OCI-LY1 (cell line): ENCODE results near the gene TP53I3.

Experiments used
- H2AFZ ChIP-seq: fragments of 200-600 bp; sonication (generic), shearing (Covaris generic); 2 replicates; pipeline ENCODE4 v1.6.0; 2014; ENCODE audit warnings: antibody characterized with exemption, mild to moderate bottlenecking, low read length
- H3F3A ChIP-seq: fragments of 200-600 bp; sonication (generic), shearing (Covaris generic); 2 replicates; pipeline ENCODE4 v1.6.0; 2014; ENCODE audit warnings: mild to moderate bottlenecking, antibody characterized with exemption, low read length, moderate library complexity; ENCODE audit not compliant: insufficient read depth
- H3K27ac ChIP-seq: fragments of 200-600 bp; sonication (generic); 2 replicates; pipeline ENCODE4 v1.5.1; 2014; ENCODE audit warnings: low read length, mixed run types, mild to moderate bottlenecking, low read depth; ENCODE audit not compliant: poor library complexity, severe bottlenecking
- H3K27me3 ChIP-seq: fragments of 200-600 bp; sonication (generic); 2 replicates; pipeline ENCODE4 v1.6.0; 2014; ENCODE audit warnings: antibody characterized with exemption, mild to moderate bottlenecking, low read length, moderate library complexity; ENCODE audit not compliant: insufficient read depth
- H3K36me3 ChIP-seq: fragments of 200-600 bp; sonication (generic); 2 replicates; pipeline ENCODE4 v1.6.1; 2014; ENCODE audit warnings: mild to moderate bottlenecking, antibody characterized with exemption, low read length, moderate library complexity, mixed read lengths; ENCODE audit not compliant: insufficient read depth
- H3K4me1 ChIP-seq: fragments of 200-600 bp; sonication (generic); 2 replicates; pipeline ENCODE4 v1.5.1; 2014; ENCODE audit warnings: mild to moderate bottlenecking, low read length, moderate library complexity; ENCODE audit not compliant: insufficient read depth, severe bottlenecking
- H3K4me2 ChIP-seq: fragments of 200-600 bp; sonication (generic), shearing (Covaris generic); 2 replicates; pipeline ENCODE4 v1.6.1; 2014; ENCODE audit warnings: low read length
- H3K4me3 ChIP-seq: fragments of 200-600 bp; sonication (generic); 2 replicates; pipeline ENCODE4 v1.5.1; 2014; ENCODE audit warnings: low read length, low read depth, mild to moderate bottlenecking, mixed read lengths; ENCODE audit not compliant: poor library complexity, severe bottlenecking
- H3K79me2 ChIP-seq: fragments of 200-600 bp; shearing (Covaris generic); 2 replicates; pipeline ENCODE4 v1.6.1; 2016; ENCODE audit warnings: mixed run types, low read length, mixed read lengths; ENCODE audit not compliant: insufficient read depth
- H3K9ac ChIP-seq: fragments of 200-600 bp; sonication (generic), shearing (Covaris generic); 2 replicates; pipeline ENCODE4 v1.6.1; 2014; ENCODE audit warnings: mild to moderate bottlenecking, low read length, mixed read lengths
- H3K9me2 ChIP-seq: fragments of 200-600 bp; sonication (generic), shearing (Covaris generic); 2 replicates; pipeline ENCODE4 v1.6.1; 2014; ENCODE audit warnings: low read depth, mild to moderate bottlenecking, low read length, mixed read lengths
- H3K9me3 ChIP-seq: fragments of 200-600 bp; shearing (Covaris generic); 2 replicates; pipeline ENCODE4 v1.6.1; 2014; ENCODE audit warnings: low read length, mixed read lengths
- H4K20me1 ChIP-seq: fragments of 200-600 bp; sonication (generic), shearing (Covaris generic); 2 replicates; pipeline ENCODE4 v1.6.0; 2016; ENCODE audit warnings: mild to moderate bottlenecking, low read length; ENCODE audit not compliant: insufficient read depth
- EZH2 ChIP-seq: fragments of 200-600 bp; sonication (generic), shearing (Covaris generic); IDR thresholded peaks from 2 replicates; pipeline ENCODE4 v1.8.0; 2017; ENCODE audit warnings: borderline replicate concordance, mixed run types, mild to moderate bottlenecking, antibody characterized with exemption, low read length, moderate library complexity, mixed read lengths
- TF ChIP-seq, protein P1 (sequence below): fragments of 200-600 bp; sonication (generic), shearing (Covaris generic); IDR thresholded peaks from 2 replicates; pipeline ENCODE4 v1.5.1; 2017; ENCODE audit warnings: mild to moderate bottlenecking, antibody characterized with exemption, low read length, moderate library complexity, mixed read lengths

TP53I3 gene

DNA sequence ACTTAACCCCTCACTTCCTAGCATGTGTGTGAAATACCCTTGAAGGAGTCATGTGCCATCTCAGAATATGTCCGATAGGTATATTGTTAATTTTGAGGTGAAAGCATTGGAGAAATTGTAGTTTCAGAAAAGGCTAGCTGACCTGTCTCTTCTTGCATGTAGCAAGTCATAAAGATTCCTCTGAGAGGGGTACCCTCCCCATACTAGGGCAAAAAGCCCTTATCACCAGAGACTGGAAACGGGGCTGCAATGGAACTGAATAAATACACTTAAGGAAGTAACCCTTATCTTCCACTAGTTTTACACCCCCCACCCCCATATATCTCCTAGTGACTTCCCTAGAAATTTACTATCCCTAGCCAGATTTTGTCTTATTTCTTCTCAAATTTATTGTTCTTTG lies 6.8 kb downstream of the TP53I3 start:
- Histone ChIP-seq H3K27ac (no peak overlapping the region), H3K9me3 (no peaks in the 10 kb centered on the region), H3K9ac (peak overlapping the region; percentile 62), H3K27me3 (no peaks in the 10 kb centered on the region), H3K4me2 (peak overlapping the region; percentile 69), H3F3A (no peaks in the 10 kb centered on the region), H3K9me2 (no peaks in the 10 kb centered on the region), H3K4me1 (peaks cover 21% of the 10 kb centered on the region), H3K36me3 (peaks cover 10% of the 10 kb centered on the region; the same call in 1 of the 2 replicates), H3K4me3 (peak overlapping the region; percentile 78), H3K79me2 (peaks cover 10% of the 10 kb centered on the region), H2AFZ (no peak overlapping the region), H4K20me1 (no peaks in the 10 kb centered on the region)
- TF ChIP-seq, protein P1, sequence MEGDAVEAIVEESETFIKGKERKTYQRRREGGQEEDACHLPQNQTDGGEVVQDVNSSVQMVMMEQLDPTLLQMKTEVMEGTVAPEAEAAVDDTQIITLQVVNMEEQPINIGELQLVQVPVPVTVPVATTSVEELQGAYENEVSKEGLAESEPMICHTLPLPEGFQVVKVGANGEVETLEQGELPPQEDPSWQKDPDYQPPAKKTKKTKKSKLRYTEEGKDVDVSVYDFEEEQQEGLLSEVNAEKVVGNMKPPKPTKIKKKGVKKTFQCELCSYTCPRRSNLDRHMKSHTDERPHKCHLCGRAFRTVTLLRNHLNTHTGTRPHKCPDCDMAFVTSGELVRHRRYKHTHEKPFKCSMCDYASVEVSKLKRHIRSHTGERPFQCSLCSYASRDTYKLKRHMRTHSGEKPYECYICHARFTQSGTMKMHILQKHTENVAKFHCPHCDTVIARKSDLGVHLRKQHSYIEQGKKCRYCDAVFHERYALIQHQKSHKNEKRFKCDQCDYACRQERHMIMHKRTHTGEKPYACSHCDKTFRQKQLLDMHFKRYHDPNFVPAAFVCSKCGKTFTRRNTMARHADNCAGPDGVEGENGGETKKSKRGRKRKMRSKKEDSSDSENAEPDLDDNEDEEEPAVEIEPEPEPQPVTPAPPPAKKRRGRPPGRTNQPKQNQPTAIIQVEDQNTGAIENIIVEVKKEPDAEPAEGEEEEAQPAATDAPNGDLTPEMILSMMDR, result no peak
- no peak for TF ChIP-seq EZH2

DNA sequence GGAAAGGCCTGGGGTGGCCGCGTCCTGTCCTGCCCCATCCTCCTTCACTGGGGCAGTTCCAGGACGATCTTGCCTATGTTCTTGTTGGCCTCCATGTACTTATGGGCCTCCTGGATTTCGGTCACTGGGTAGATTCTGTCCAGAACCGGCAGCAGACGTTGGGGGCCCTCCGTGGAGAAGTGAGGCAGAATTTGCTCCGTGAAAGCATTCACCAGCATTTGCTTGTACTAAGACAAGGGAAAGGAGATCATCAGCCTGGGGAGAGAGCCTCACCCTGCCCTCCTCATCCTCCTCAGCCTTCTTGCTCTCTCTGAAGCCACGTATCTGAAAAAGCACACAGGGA lies 7.1 kb downstream of the TP53I3 start:
- TF ChIP-seq, protein P1, result no peak
- TF ChIP-seq EZH2, result no peak
- Histone ChIP-seq H3K36me3 (peaks cover 14% of the 10 kb centered on the region; the same call in 1 of the 2 replicates), H4K20me1 (no peaks in the 10 kb centered on the region), H3K27me3 (no peaks in the 10 kb centered on the region), H3K9me2 (no peaks in the 10 kb centered on the region), H3K4me1 (peaks cover 21% of the 10 kb centered on the region), H3K4me3 (peak overlapping the region; percentile 78), H3K9me3 (no peaks in the 10 kb centered on the region), H3F3A (no peaks in the 10 kb centered on the region), H3K27ac (no peak overlapping the region), H3K9ac (peak overlapping the region; percentile 62), H3K4me2 (peak overlapping the region; percentile 69), H2AFZ (no peak overlapping the region), H3K79me2 (peaks cover 10% of the 10 kb centered on the region)

GRCh38 chr2:24076849-24077534 lies 7.6 kb downstream of the TP53I3 start:
- H3K4me1 ChIP-seq, result peaks cover 21% of the 10 kb centered on the region
- H3K79me2 ChIP-seq, result peaks cover 10% of the 10 kb centered on the region
- no peaks in the 10 kb centered on the region for H3F3A ChIP-seq
- H3K27ac ChIP-seq, result no peak overlapping the region
- H3K9ac ChIP-seq, result peak overlapping the region; percentile 62
- no peaks in the 10 kb centered on the region for H4K20me1 ChIP-seq
- no peaks in the 10 kb centered on the region for H3K9me2 ChIP-seq
- no peaks in the 10 kb centered on the region for H3K27me3 ChIP-seq
- no peaks in the 10 kb centered on the region for H3K9me3 ChIP-seq
- TF ChIP-seq, protein P1, result no peak
- H2AFZ ChIP-seq, result no peak overlapping the region
- peaks cover 18% of the 10 kb centered on the region; the same call in 1 of the 2 replicates for H3K36me3 ChIP-seq
- H3K4me3 ChIP-seq, result peak overlapping the region; percentile 78
- peak overlapping the region; percentile 69 for H3K4me2 ChIP-seq
